ENCODE results near the gene PIP5K1B.

DNA sequence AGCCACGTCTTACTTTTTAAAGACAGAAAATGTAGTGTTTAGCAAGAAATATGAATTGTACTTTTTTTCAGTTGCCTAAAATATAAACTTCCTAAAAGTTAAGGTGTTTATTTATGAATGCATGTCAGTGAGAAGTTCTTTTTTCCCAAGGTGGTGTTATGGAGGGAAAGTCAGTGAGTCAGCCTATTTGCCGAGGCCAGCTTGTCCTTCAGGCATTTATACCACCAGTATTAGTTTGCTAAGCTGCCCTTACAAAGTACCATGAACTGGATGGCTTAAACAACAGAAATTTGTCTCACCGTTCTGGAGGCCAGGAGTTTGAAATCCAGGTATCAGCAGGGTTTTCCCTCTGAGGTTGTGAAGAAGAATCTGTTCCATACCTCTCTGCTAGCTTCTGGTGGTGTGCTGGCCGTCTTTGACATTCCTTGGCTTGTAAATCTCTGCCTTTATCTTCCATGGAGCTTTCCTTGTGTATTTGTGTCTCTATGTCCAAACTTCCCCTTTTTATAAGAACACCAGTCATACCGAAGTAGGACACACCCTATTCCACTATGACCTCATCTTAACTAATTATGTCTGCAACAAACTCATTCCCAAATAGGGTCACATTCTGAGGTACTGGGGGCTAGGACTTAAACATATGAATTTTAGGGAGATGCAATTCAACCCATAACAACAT is 270.5 kb downstream of the PIP5K1B start:
- TF ChIP-seq POLR2A (IDR thresholded peaks at IDR 0.05; ENCODE audit: low read depth, low read length) (no peak), POLR2AphosphoS5 (IDR thresholded peaks at IDR 0.05; ENCODE audit: low read depth, low read length) (no peak), TAF1 (IDR thresholded peaks at IDR 0.05; ENCODE audit: borderline replicate concordance, low read depth, low read length) (no peak)
